Left ventricle myocardium superior (tissue), 1 donor: ENCODE measurements around the gene RBM20. TPM values are rescaled to one million over a fixed set of nuclear protein-coding genes. Genes with fewer than 3 reads are reported as not detected.

ENCODE experiments used
- ATAC-seq: fragments of 200-7000 bp; cut with Tn5 transposase; one replicate; pipeline ENCODE4 v1.9.1; 2020; ENCODE audit warnings: mild to moderate bottlenecking, moderate library complexity
- DNase-seq: peaks from one replicate; pipeline ENCODE4 v3.0.0-alpha.2; 2020
- intact Hi-C: fragments of 100-400 bp; cut with micrococcal nuclease; formaldehyde crosslinking; loops from one replicate; pipeline ENCODE4 v1.11.0; 2022
- total RNA-seq: library from RNA; stranded (reverse); fragmentation: NEBNext Ultra II Directional; extraction: Animal tissue kit (Norgen Biotek cat#: 25700); gene quantifications from one replicate; pipeline ENCODE4 v1.2.1, GENCODE V29; 2021
- donor health status: DM: no; HTN: yes; CAD: no; lungs with severe emphysema.

Gene RBM20
- total RNA-seq, 1 donor from 2014 or later, result 114 TPM

- DNase-seq, result no peak
- intact Hi-C loops, result no loop called here
- no peak for ATAC-seq
Observed at GRCh38 chr10:110828525-110828924, 184.4 kb downstream of the RBM20 start.

GRCh38 chr10:110829721-110830410 is 185.7 kb downstream of the RBM20 start:
- intact Hi-C loops, result no loop called here
- ATAC-seq, result no peak

GRCh38 chr10:110833234-110833940 is 189.3 kb downstream of the RBM20 start:
- intact Hi-C loops, result no loop called here
- peak; percentile 3 for ATAC-seq
- DNase-seq, result no peak

More at GRCh38 chr10:110829721-110830410, 185.7 kb downstream of the RBM20 start:
- no peak for DNase-seq

GRCh38 chr10:110833941-110834628 is 189.9 kb downstream of the RBM20 start:
- ATAC-seq (peak; percentile 3), DNase-seq (no peak)
- intact Hi-C loops, result no loop called here

GRCh38 chr10:110834629-110835301 is 190.6 kb downstream of the RBM20 start:
- intact Hi-C loops, result no loop called here
- DNase-seq, result no peak
- peak; percentile 67 for ATAC-seq

GRCh38 chr10:110835841-110836240 is 191.7 kb downstream of the RBM20 start:
- no peak for ATAC-seq
- DNase-seq, result no peak
- intact Hi-C loops, result no loop called here

GRCh38 chr10:110836706-110837105 is 192.6 kb downstream of the RBM20 start:
- no peak for ATAC-seq
- no peak for DNase-seq
- intact Hi-C loops, result no loop called here

- intact Hi-C loops, result no loop called here
- ATAC-seq, result peak; percentile 44
- no peak for DNase-seq
Observed at GRCh38 chr10:110837418-110838171, 193.5 kb downstream of the RBM20 start.

GRCh38 chr10:110840225-110840922 is 196.2 kb downstream of the RBM20 start:
- peak; percentile 3 for ATAC-seq
- DNase-seq, result no peak
- intact Hi-C loops, result no loop called here

GRCh38 chr10:110840923-110841428 is 196.8 kb downstream of the RBM20 start:
- intact Hi-C loops, result no loop called here
- peak; percentile 4 for ATAC-seq
- no peak for DNase-seq

- intact Hi-C loops, result no loop called here
- ATAC-seq (no peak), DNase-seq (no peak)
Observed at GRCh38 chr10:110841767-110842267, 197.7 kb downstream of the RBM20 start.

- intact Hi-C loops, result no loop called here
- ATAC-seq, result no peak
- no peak for DNase-seq
Observed at GRCh38 chr10:110842326-110842904, 198.3 kb downstream of the RBM20 start.

GRCh38 chr10:110843031-110843430 is 198.9 kb downstream of the RBM20 start:
- no peak for DNase-seq
- intact Hi-C loops, result no loop called here
- ATAC-seq, result no peak

GRCh38 chr10:110843796-110844616 is 199.9 kb downstream of the RBM20 start:
- ATAC-seq, result no peak

GRCh38 chr10:110844617-110844881 is 200.4 kb downstream of the RBM20 start:
- DNase-seq, result no peak
- intact Hi-C loops, result no loop called here
- no peak for ATAC-seq

More at GRCh38 chr10:110843796-110844616, 199.9 kb downstream of the RBM20 start:
- intact Hi-C loops, result no loop called here
- no peak for DNase-seq

GRCh38 chr10:110845192-110845755 is 201.1 kb downstream of the RBM20 start:
- no peak for ATAC-seq

More at GRCh38 chr10:110845192-110845755, 201.1 kb downstream of the RBM20 start:
- DNase-seq, result no peak
- intact Hi-C loops, result no loop called here
